GM21367 (cell line): Measurements from ENCODE around the gene BID.
"Not testable (repeated sequence)": the region's sequence is repeated elsewhere in the genome, so short reads cannot be mapped to it uniquely, and the experiment has no call there.

Experiments
- ATAC-seq: cut with Tn5 transposase; IDR thresholded peaks from one replicate; pipeline ENCODE4 v1.9.1; 2021; ENCODE audit not compliant: unreplicated experiment

BID gene

GRCh38 chr22:17770180-17771077 is 3.8 kb downstream of the BID start:
- ATAC-seq: no peak

GRCh38 chr22:17769716-17770082 is 4.6 kb downstream of the BID start:
- no peak for ATAC-seq

- no peak for ATAC-seq
Measured at GRCh38 chr22:17769013-17769715, 5.1 kb downstream of the BID start.

GRCh38 chr22:17767233-17768065 is 6.8 kb downstream of the BID start:
- ATAC-seq: no peak

- not testable (repeated sequence) for ATAC-seq
Measured at GRCh38 chr22:17764852-17765251, 9.4 kb downstream of the BID start.

GRCh38 chr22:17764036-17764435 is 10.2 kb downstream of the BID start:
- ATAC-seq: no peak

- not testable (repeated sequence) for ATAC-seq
Measured at GRCh38 chr22:17763442-17763841, 10.8 kb downstream of the BID start.

GRCh38 chr22:17761138-17761488 is 13.2 kb downstream of the BID start:
- no peak for ATAC-seq

GRCh38 chr22:17754233-17754925 is 19.9 kb downstream of the BID start:
- ATAC-seq: no peak

- ATAC-seq: no peak
Measured at GRCh38 chr22:17753401-17753989, 20.8 kb downstream of the BID start.

GRCh38 chr22:17751596-17751995 is 22.7 kb downstream of the BID start:
- no peak for ATAC-seq

- no peak for ATAC-seq
Measured at GRCh38 chr22:17749605-17750395, 24.5 kb downstream of the BID start.

GRCh38 chr22:17748555-17749353 is 25.5 kb downstream of the BID start:
- no peak for ATAC-seq

GRCh38 chr22:17746916-17747315 is 27.4 kb downstream of the BID start:
- ATAC-seq: no peak

GRCh38 chr22:17744430-17744829 is 29.8 kb downstream of the BID start:
- ATAC-seq: no peak

GRCh38 chr22:17743661-17744411 is 30.4 kb downstream of the BID start:
- no peak for ATAC-seq

GRCh38 chr22:17742527-17742902 is 31.8 kb downstream of the BID start:
- no peak for ATAC-seq

- no peak for ATAC-seq
Measured at GRCh38 chr22:17741866-17742526, 32.3 kb downstream of the BID start.
